NCI-H1930 (cell line): ENCODE results near the gene MARK1.

Experiments
- DNase-seq, 2 experiments: peaks; one replicate each; lab custom pipeline; 2025; lab: John Stamatoyannopoulos, UW

The MARK1 gene

GRCh38 chr1:220690140-220691052, 162.5 kb downstream of the MARK1 start, which contains the start of gene C1orf115:
TSS of gene C1orf115 (plus strand) at chr1:220690363. CDS start at chr1:220690403, 40 bp downstream.
- peak; percentile 55 to 83 for DNase-seq

GRCh38 chr1:220691053-220691684, 163.2 kb downstream of the MARK1 start:
- no peak for DNase-seq

- DNase-seq: no peak
Observed at GRCh38 chr1:220692436-220693228, 164.7 kb downstream of the MARK1 start.

- DNase-seq: no peak
Observed at GRCh38 chr1:220694866-220695382, 167.0 kb downstream of the MARK1 start.

- DNase-seq: no peak
Observed at GRCh38 chr1:220695426-220695825, 167.5 kb downstream of the MARK1 start.

- no peak for DNase-seq
Observed at GRCh38 chr1:220696226-220696862, 168.4 kb downstream of the MARK1 start.

- DNase-seq: no peak
Observed at GRCh38 chr1:220696863-220697231, 168.9 kb downstream of the MARK1 start.

- DNase-seq: no peak
Observed at GRCh38 chr1:220697326-220697725, 169.4 kb downstream of the MARK1 start.

- no peak for DNase-seq
Observed at GRCh38 chr1:220698607-220699016, 170.7 kb downstream of the MARK1 start.

GRCh38 chr1:220699044-220699443, 171.1 kb downstream of the MARK1 start:
- DNase-seq: no peak

- DNase-seq: no peak
Observed at GRCh38 chr1:220700556-220701179, 172.7 kb downstream of the MARK1 start.

GRCh38 chr1:220701974-220702373, 174.0 kb downstream of the MARK1 start:
- DNase-seq: no peak

- DNase-seq: no peak
Observed at GRCh38 chr1:220702733-220703270, 174.9 kb downstream of the MARK1 start.

- no peak for DNase-seq
Observed at GRCh38 chr1:220703305-220703704, 175.4 kb downstream of the MARK1 start.

- no peak for DNase-seq
Observed at GRCh38 chr1:220705782-220706181, 177.8 kb downstream of the MARK1 start.

GRCh38 chr1:220706480-220706879, 178.5 kb downstream of the MARK1 start:
- no peak for DNase-seq

- no peak for DNase-seq
Observed at GRCh38 chr1:220707160-220707559, 179.2 kb downstream of the MARK1 start.

GRCh38 chr1:220708244-220708643, 180.3 kb downstream of the MARK1 start:
- DNase-seq: no peak

GRCh38 chr1:220708936-220709801, 181.2 kb downstream of the MARK1 start:
- DNase-seq: no peak

- no peak for DNase-seq
Observed at GRCh38 chr1:220710333-220710732, 182.4 kb downstream of the MARK1 start.
